ENCODE results near the gene NPHS1.

Gene NPHS1

GRCh38 chr19:35899547-35900214 is 47.4 kb upstream of the NPHS1 start (continued):
- 0 out of 2 replicates have a peak, but pooled peaks have one; percentile 16 for TF ChIP-seq REPIN1 (tag by site-specific recombination; IDR thresholded peaks at IDR 0.05; ENCODE audit: low read depth)
- peak; percentile 93 for TF ChIP-seq ZNF2 (tag by site-specific recombination; IDR thresholded peaks at IDR 0.05)
- 0 out of 2 replicates have a peak, but pooled peaks have one; percentile 20 for TF ChIP-seq MYNN (tag by site-specific recombination; IDR thresholded peaks at IDR 0.05; ENCODE audit: borderline replicate concordance)
- TF ChIP-seq BCL6B (tag by site-specific recombination; IDR thresholded peaks at IDR 0.05), result no peak
- TF ChIP-seq ZBTB26 (tag by site-specific recombination; optimal IDR thresholded peaks at IDR 0.05), result peak; percentile 97
- no peak for TF ChIP-seq ZNF202 (tag by site-specific recombination; IDR thresholded peaks at IDR 0.05; ENCODE audit: borderline replicate concordance)
- no peak; the same call in 1 of the 2 replicates for TF ChIP-seq YY2 (tag by site-specific recombination; IDR thresholded peaks at IDR 0.05)
- peak; percentile 34; the same call in 1 of the 2 replicates for TF ChIP-seq OSR2 (tag by site-specific recombination; IDR thresholded peaks at IDR 0.05)
- peak; percentile 38; the same call in 1 of the 2 replicates for TF ChIP-seq ZSCAN23 (tag by site-specific recombination; IDR thresholded peaks at IDR 0.05)
- no peak for TF ChIP-seq ZNF707 (tag by site-specific recombination; IDR thresholded peaks at IDR 0.05)
- no peak for TF ChIP-seq ZNF114 (tag by site-specific recombination; IDR thresholded peaks at IDR 0.05)
- 0 out of 2 replicates have a peak, but pooled peaks have one; percentile 35 for TF ChIP-seq ZNF501 (tag by site-specific recombination; IDR thresholded peaks at IDR 0.05)
- TF ChIP-seq ZNF24 (tag by site-specific recombination; IDR thresholded peaks at IDR 0.05), result peak; percentile 86
- no peak for TF ChIP-seq ZNF132 (tag by site-specific recombination; IDR thresholded peaks at IDR 0.05; ENCODE audit: borderline replicate concordance)
- TF ChIP-seq ZNF473 (tag by site-specific recombination; IDR thresholded peaks at IDR 0.05), result no peak
- peak; percentile 84 for TF ChIP-seq KLF1 (tag by site-specific recombination; IDR thresholded peaks at IDR 0.05)
- TF ChIP-seq ZNF843 (tag by site-specific recombination; IDR thresholded peaks at IDR 0.05), result peak; percentile 73
- no peak for TF ChIP-seq ZNF670 (tag by site-specific recombination; IDR thresholded peaks at IDR 0.05; ENCODE audit: low read depth)
- TF ChIP-seq ZXDB (tag by site-specific recombination; IDR thresholded peaks at IDR 0.05), result peak; percentile 86
- TF ChIP-seq TRIM28 (IDR thresholded peaks at IDR 0.05; ENCODE audit: borderline replicate concordance, low read length), result no peak
- peak; percentile 94 for TF ChIP-seq SP2 (tag by site-specific recombination; IDR thresholded peaks at IDR 0.05)
- TF ChIP-seq ZNF23 (tag by site-specific recombination; IDR thresholded peaks at IDR 0.05; ENCODE audit: borderline replicate concordance), result no peak
- TF ChIP-seq ZNF341 (tag by site-specific recombination; IDR thresholded peaks at IDR 0.05; ENCODE audit: low read depth), result peak; percentile 99
- TF ChIP-seq ZNF544 (tag by site-specific recombination; IDR thresholded peaks at IDR 0.05), result no peak
- peak; percentile 97 for TF ChIP-seq ZBTB10 (tag by site-specific recombination; IDR thresholded peaks at IDR 0.05)
- TF ChIP-seq, protein P1, sequence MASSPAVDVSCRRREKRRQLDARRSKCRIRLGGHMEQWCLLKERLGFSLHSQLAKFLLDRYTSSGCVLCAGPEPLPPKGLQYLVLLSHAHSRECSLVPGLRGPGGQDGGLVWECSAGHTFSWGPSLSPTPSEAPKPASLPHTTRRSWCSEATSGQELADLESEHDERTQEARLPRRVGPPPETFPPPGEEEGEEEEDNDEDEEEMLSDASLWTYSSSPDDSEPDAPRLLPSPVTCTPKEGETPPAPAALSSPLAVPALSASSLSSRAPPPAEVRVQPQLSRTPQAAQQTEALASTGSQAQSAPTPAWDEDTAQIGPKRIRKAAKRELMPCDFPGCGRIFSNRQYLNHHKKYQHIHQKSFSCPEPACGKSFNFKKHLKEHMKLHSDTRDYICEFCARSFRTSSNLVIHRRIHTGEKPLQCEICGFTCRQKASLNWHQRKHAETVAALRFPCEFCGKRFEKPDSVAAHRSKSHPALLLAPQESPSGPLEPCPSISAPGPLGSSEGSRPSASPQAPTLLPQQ (tag by site-specific recombination; IDR thresholded peaks at IDR 0.05), result peak; percentile 86
- peak; percentile 63; the same call in 1 of the 2 replicates for TF ChIP-seq ZNF391 (tag by site-specific recombination; IDR thresholded peaks at IDR 0.05; ENCODE audit: borderline replicate concordance, low read depth)
- TF ChIP-seq ZNF600 (tag by site-specific recombination; IDR thresholded peaks at IDR 0.05), result peak; percentile 82
- no peak for TF ChIP-seq ZNF169 (tag by site-specific recombination; IDR thresholded peaks at IDR 0.05)
- TF ChIP-seq, protein P2, sequence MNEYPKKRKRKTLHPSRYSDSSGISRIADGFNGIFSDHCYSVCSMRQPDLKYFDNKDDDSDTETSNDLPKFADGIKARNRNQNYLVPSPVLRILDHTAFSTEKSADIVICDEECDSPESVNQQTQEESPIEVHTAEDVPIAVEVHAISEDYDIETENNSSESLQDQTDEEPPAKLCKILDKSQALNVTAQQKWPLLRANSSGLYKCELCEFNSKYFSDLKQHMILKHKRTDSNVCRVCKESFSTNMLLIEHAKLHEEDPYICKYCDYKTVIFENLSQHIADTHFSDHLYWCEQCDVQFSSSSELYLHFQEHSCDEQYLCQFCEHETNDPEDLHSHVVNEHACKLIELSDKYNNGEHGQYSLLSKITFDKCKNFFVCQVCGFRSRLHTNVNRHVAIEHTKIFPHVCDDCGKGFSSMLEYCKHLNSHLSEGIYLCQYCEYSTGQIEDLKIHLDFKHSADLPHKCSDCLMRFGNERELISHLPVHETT (tag by site-specific recombination; IDR thresholded peaks at IDR 0.05), result peak; percentile 86
- no peak for TF ChIP-seq ZNF274 (IDR thresholded peaks at IDR 0.05; ENCODE audit: low read length)
- no peak for TF ChIP-seq ZNF274 (tag by site-specific recombination; IDR thresholded peaks at IDR 0.05; ENCODE audit: borderline replicate concordance)
- TF ChIP-seq ZNF785 (tag by site-specific recombination; IDR thresholded peaks at IDR 0.05), result peak; percentile 95
- TF ChIP-seq SALL2 (tag by site-specific recombination; IDR thresholded peaks at IDR 0.05; ENCODE audit: borderline replicate concordance), result no peak

Data from HEK293 (cell line).